ENCODE data around the gene RRAGD. TPM values are rescaled to one million over a fixed set of nuclear protein-coding genes. Genes with fewer than 3 reads are reported as not detected.

RRAGD gene
- total and polyA plus RNA-seq, 2 donors from 2014 or later = 31.5 to 51.6 TPM

GRCh38 chr6:89330910-89331309, 81.2 kb downstream of the RRAGD start:
- no peak overlapping the region for H3K9ac ChIP-seq (ENCODE audit: low read length in 3 of 3)
- FAIRE-seq (no peak), DNase-seq (no peak)
- H3K36me3 ChIP-seq (ENCODE audit: control insufficient read depth in 2 of 3, insufficient read depth in 3 of 3, low read length in 3 of 3) = peaks cover 3 to 32% (median 8%) of the 10 kb centered on the region in 3 donors
- intact Hi-C loops (cut with DNase I) = no loop called here
- no peak overlapping the region for H3K27ac ChIP-seq (ENCODE audit: low read depth in 2 of 2, low read length in 2 of 2)
- H3K4me1 ChIP-seq (ENCODE audit: control insufficient read depth in 2 of 3, insufficient read depth in 2 of 3, low read depth in 1 of 3, low read length in 3 of 3) = no peaks in the 10 kb centered on the region
- H3K4me3 ChIP-seq (ENCODE audit: low read length in 3 of 3) = no peak overlapping the region
- TF ChIP-seq CTCF (IDR thresholded peaks at IDR 0.05; ENCODE audit: borderline replicate concordance, extremely low read depth, insufficient read depth) = no peak
- no peaks in the 10 kb centered on the region for H3K9me3 ChIP-seq (ENCODE audit: control insufficient read depth in 2 of 3, insufficient read depth in 1 of 3, low read length in 3 of 3)
- H3K27me3 ChIP-seq (ENCODE audit: control insufficient read depth, insufficient read depth, low read length) = no peaks in the 10 kb centered on the region

DNA sequence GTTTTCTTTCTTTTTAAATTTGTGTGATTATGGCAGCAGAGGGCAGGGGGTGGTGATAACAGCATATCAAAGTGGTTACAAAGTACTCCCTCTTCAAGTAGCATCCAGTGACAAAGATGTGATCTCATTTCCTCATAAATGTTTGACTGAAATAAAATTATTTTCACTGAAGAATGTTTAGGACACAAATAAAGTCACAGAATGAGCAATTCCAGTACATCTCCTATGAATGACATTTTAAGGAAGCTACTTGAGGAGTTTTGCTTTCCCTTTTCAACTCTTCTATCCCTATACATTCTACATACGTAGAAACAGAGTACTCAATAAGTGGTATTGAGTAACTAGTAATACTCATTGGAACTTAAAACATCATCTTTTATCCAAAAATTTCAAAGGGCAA, 83.1 kb downstream of the RRAGD start:
- H3K4me3 ChIP-seq (ENCODE audit: low read length in 3 of 3) = no peak overlapping the region
- FAIRE-seq (no peak), DNase-seq (no peak)
- peaks cover 3 to 25% (median 8%) of the 10 kb centered on the region in 3 donors for H3K36me3 ChIP-seq (ENCODE audit: control insufficient read depth in 2 of 3, insufficient read depth in 3 of 3, low read length in 3 of 3)
- intact Hi-C loops (cut with DNase I) = no loop called here
- no peak overlapping the region for H3K9ac ChIP-seq (ENCODE audit: low read length in 3 of 3)
- H3K9me3 ChIP-seq (ENCODE audit: control insufficient read depth in 2 of 3, insufficient read depth in 1 of 3, low read length in 3 of 3) = no peaks in the 10 kb centered on the region
- no peak overlapping the region for H3K27ac ChIP-seq (ENCODE audit: low read depth in 2 of 2, low read length in 2 of 2)
- no peak for TF ChIP-seq CTCF (IDR thresholded peaks at IDR 0.05; ENCODE audit: borderline replicate concordance, extremely low read depth, insufficient read depth)
- H3K27me3 ChIP-seq (ENCODE audit: control insufficient read depth, insufficient read depth, low read length) = no peaks in the 10 kb centered on the region
- peaks cover 0 to 2% (median 0%) of the 10 kb centered on the region in 3 donors for H3K4me1 ChIP-seq (ENCODE audit: control insufficient read depth in 2 of 3, insufficient read depth in 2 of 3, low read depth in 1 of 3, low read length in 3 of 3)

DNA sequence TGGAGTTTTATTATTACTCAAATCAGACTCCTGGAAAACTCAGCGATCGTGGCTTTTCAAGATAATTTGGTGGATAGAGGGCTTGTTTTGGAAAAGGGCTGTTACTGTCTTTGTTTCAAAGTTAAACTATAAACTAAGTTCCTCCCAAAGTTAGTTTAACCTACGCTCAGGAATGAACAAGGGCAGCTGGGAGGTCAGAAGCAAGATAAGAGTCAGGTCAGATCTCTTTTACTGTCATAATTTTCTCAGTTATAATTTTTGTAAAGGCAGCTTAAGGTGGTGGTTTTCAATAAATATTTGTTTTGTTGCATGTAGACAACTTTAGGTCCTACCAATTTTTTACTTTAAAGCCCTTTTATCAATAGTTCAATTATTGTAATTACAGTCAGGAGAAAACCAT, 87.8 kb downstream of the RRAGD start:
- TF ChIP-seq CTCF (IDR thresholded peaks at IDR 0.05; ENCODE audit: borderline replicate concordance, extremely low read depth, insufficient read depth) = no peak
- peak overlapping the region in 1 of 3 donors; percentile 29 for H3K4me3 ChIP-seq (ENCODE audit: low read length in 3 of 3)
- peak overlapping the region in 1 of 2 donors; percentile 84 for H3K27ac ChIP-seq (ENCODE audit: low read depth in 2 of 2, low read length in 2 of 2)
- peaks cover 0 to 10% (median 2%) of the 10 kb centered on the region in 3 donors for H3K36me3 ChIP-seq (ENCODE audit: control insufficient read depth in 2 of 3, insufficient read depth in 3 of 3, low read length in 3 of 3)
- no peak overlapping the region for H3K9ac ChIP-seq (ENCODE audit: low read length in 3 of 3)
- no peaks in the 10 kb centered on the region for H3K27me3 ChIP-seq (ENCODE audit: control insufficient read depth, insufficient read depth, low read length)
- no peaks in the 10 kb centered on the region for H3K9me3 ChIP-seq (ENCODE audit: control insufficient read depth in 2 of 3, insufficient read depth in 1 of 3, low read length in 3 of 3)
- intact Hi-C loops (cut with DNase I) = no loop called here
- FAIRE-seq (no peak), DNase-seq (no peak)
- H3K4me1 ChIP-seq (ENCODE audit: control insufficient read depth in 2 of 3, insufficient read depth in 2 of 3, low read depth in 1 of 3, low read length in 3 of 3) = peaks cover 0 to 13% (median 5%) of the 10 kb centered on the region in 3 donors

GRCh38 chr6:89323511-89323971, 88.5 kb downstream of the RRAGD start:
- no peaks in the 10 kb centered on the region for H3K9me3 ChIP-seq (ENCODE audit: control insufficient read depth in 2 of 3, insufficient read depth in 1 of 3, low read length in 3 of 3)
- H3K4me3 ChIP-seq (ENCODE audit: low read length in 3 of 3) = no peak overlapping the region
- no peak for FAIRE-seq

More at GRCh38 chr6:89323511-89323971, 88.5 kb downstream of the RRAGD start:
- Histone ChIP-seq H3K27ac (ENCODE audit: low read depth in 2 of 2, low read length in 2 of 2) (peak overlapping the region in 1 of 2 donors; percentile 84), H3K4me1 (ENCODE audit: control insufficient read depth in 2 of 3, insufficient read depth in 2 of 3, low read depth in 1 of 3, low read length in 3 of 3) (peaks cover 0 to 13% (median 5%) of the 10 kb centered on the region in 3 donors), H3K36me3 (ENCODE audit: control insufficient read depth in 2 of 3, insufficient read depth in 3 of 3, low read length in 3 of 3) (peaks cover 0 to 10% (median 2%) of the 10 kb centered on the region in 3 donors), H3K27me3 (ENCODE audit: control insufficient read depth, insufficient read depth, low read length) (no peaks in the 10 kb centered on the region), H3K9ac (ENCODE audit: low read length in 3 of 3) (no peak overlapping the region)
- TF ChIP-seq CTCF (IDR thresholded peaks at IDR 0.05; ENCODE audit: borderline replicate concordance, extremely low read depth, insufficient read depth) = no peak
- DNase-seq = no peak
- intact Hi-C loops (cut with DNase I) = no loop called here

Data from kidney (tissue), 14 donors.